WTC11 (cell line): ENCODE data around the gene SYNJ2. TPM values are rescaled to one million over a fixed set of nuclear protein-coding genes. Genes with fewer than 3 reads are reported as not detected.

Source experiments
- ATAC-seq: fragments of 200-7000 bp; cut with Tn5 transposase; 2 replicates; pipeline ENCODE4 v1.10.0; 2021; ENCODE audit warnings: mild to moderate bottlenecking, moderate library complexity
- CTCF ChIA-PET: fragments of 300-600 bp; sonication (Branson Sonifier 250); formaldehyde crosslinking; loops from one replicate; lab custom pipeline; 2021; ENCODE audit warnings: antibody characterized with exemption; lab: Charles Lee
- POLR2A ChIA-PET: fragments of 350-600 bp; sonication (Branson Sonifier 250); formaldehyde crosslinking; loops from one replicate; lab custom pipeline; 2021; ENCODE audit warnings: antibody characterized with exemption; lab: Charles Lee
- DNase-seq: peaks from one replicate; pipeline ENCODE4 v3.0.0; 2021; ENCODE audit warnings: low spot score
- H3K27ac Mint-ChIP-seq: 2 replicates; pipeline ENCODE4 v1.8.0; 2021; ENCODE audit warnings: mixed read lengths
- H3K27me3 Mint-ChIP-seq: 2 replicates; pipeline ENCODE4 v1.8.0; 2021; ENCODE audit warnings: low read depth, mild to moderate bottlenecking, moderate library complexity, mixed read lengths
- H3K36me3 Mint-ChIP-seq: 2 replicates; pipeline ENCODE4 v1.8.0; 2021; ENCODE audit warnings: mixed read lengths
- H3K4me1 Mint-ChIP-seq: 2 replicates; pipeline ENCODE4 v1.8.0; 2022; ENCODE audit warnings: mixed read lengths
- H3K4me3 Mint-ChIP-seq: 2 replicates; pipeline ENCODE4 v1.8.0; 2021; ENCODE audit warnings: mild to moderate bottlenecking, moderate library complexity, mixed read lengths
- H3K9me3 Mint-ChIP-seq: 2 replicates; pipeline ENCODE4 v1.8.0; 2021; ENCODE audit warnings: mixed read lengths
- CREB1 ChIP-seq: sonication (generic); formaldehyde crosslinking; IDR thresholded peaks from 2 replicates; pipeline ENCODE4 v1.8.0; 2023; ENCODE audit warnings: mild to moderate bottlenecking, missing genetic modification reagents
- CREM ChIP-seq: sonication (generic); formaldehyde crosslinking; IDR thresholded peaks from 2 replicates; pipeline ENCODE4 v1.8.1; 2022; ENCODE audit warnings: mild to moderate bottlenecking, missing genetic modification reagents, moderate library complexity
- EMX1 ChIP-seq: fragments of 250-450 bp; sonication (Bioruptor Pico); IDR thresholded peaks from 2 replicates; pipeline ENCODE4 v1.8.0; 2021; ENCODE audit warnings: mild to moderate bottlenecking
- ETV6 ChIP-seq: sonication (generic); formaldehyde crosslinking; IDR thresholded peaks from 2 replicates; pipeline ENCODE4 v1.8.1; 2022; ENCODE audit warnings: mild to moderate bottlenecking, missing genetic modification reagents
- FOXK1 ChIP-seq: sonication (generic); formaldehyde crosslinking; IDR thresholded peaks from 2 replicates; pipeline ENCODE4 v1.8.0; 2022; ENCODE audit warnings: mild to moderate bottlenecking, moderate library complexity, missing genetic modification reagents
- GTF2I ChIP-seq: fragments of 250-450 bp; sonication (Bioruptor Pico); conservative IDR thresholded peaks from 2 replicates; pipeline ENCODE4 v1.4.0; 2021; ENCODE audit warnings: mild to moderate bottlenecking
- HMGA2 ChIP-seq: fragments of 250-450 bp; sonication (Bioruptor Pico); IDR thresholded peaks from 2 replicates; pipeline ENCODE4 v1.4.0; 2021; ENCODE audit warnings: mild to moderate bottlenecking, moderate library complexity
- IRF2 ChIP-seq: sonication (generic); formaldehyde crosslinking; IDR thresholded peaks from 2 replicates; pipeline ENCODE4 v1.8.0; 2022; ENCODE audit warnings: low read depth, missing genetic modification reagents, borderline replicate concordance
- JAZF1 ChIP-seq: fragments of 250-450 bp; sonication (Bioruptor Pico); IDR thresholded peaks from 2 replicates; pipeline ENCODE4 v1.9.0; 2021; ENCODE audit warnings: moderate library complexity, mild to moderate bottlenecking, inconsistent platforms
- KAT7 ChIP-seq: sonication (generic); formaldehyde crosslinking; IDR thresholded peaks from 2 replicates; pipeline ENCODE4 v1.8.1; 2023; ENCODE audit warnings: missing genetic modification reagents, mild to moderate bottlenecking, borderline replicate concordance
- NFATC4 ChIP-seq: fragments of 250-450 bp; sonication (Bioruptor Pico); IDR thresholded peaks from 2 replicates; pipeline ENCODE4 v1.9.0; 2021; ENCODE audit warnings: mild to moderate bottlenecking
- NFYB ChIP-seq: sonication (generic); formaldehyde crosslinking; conservative IDR thresholded peaks from 2 replicates; pipeline ENCODE4 v1.8.0; 2022; ENCODE audit warnings: low read depth, missing genetic modification reagents
- NR1H2 ChIP-seq: sonication (generic); formaldehyde crosslinking; IDR thresholded peaks from 2 replicates; pipeline ENCODE4 v1.9.0; 2021; ENCODE audit warnings: mild to moderate bottlenecking, moderate library complexity, missing genetic modification reagents
- SMAD4 ChIP-seq: sonication (generic); formaldehyde crosslinking; IDR thresholded peaks from 2 replicates; pipeline ENCODE4 v1.8.0; 2022; ENCODE audit warnings: mild to moderate bottlenecking, missing genetic modification reagents
- SP1 ChIP-seq: sonication (generic); formaldehyde crosslinking; conservative IDR thresholded peaks from 2 replicates; pipeline ENCODE4 v1.8.1; 2022; ENCODE audit warnings: missing genetic modification reagents
- ZNF138 ChIP-seq: sonication (generic); formaldehyde crosslinking; conservative IDR thresholded peaks from 2 replicates; pipeline ENCODE4 v1.8.1; 2022; ENCODE audit warnings: mild to moderate bottlenecking, moderate library complexity, missing genetic modification reagents
- ZNF263 ChIP-seq: sonication (generic); formaldehyde crosslinking; IDR thresholded peaks from 2 replicates; pipeline ENCODE4 v1.8.1; 2022; ENCODE audit warnings: low read depth, mild to moderate bottlenecking, moderate library complexity, missing genetic modification reagents
- ZNF317 ChIP-seq: sonication (generic); formaldehyde crosslinking; IDR thresholded peaks from 2 replicates; pipeline ENCODE4 v1.8.1; 2023; ENCODE audit warnings: low read depth, mild to moderate bottlenecking, moderate library complexity, missing genetic modification reagents, borderline replicate concordance
- ZNF416 ChIP-seq: fragments of 250-450 bp; sonication (Bioruptor Pico); IDR thresholded peaks from 2 replicates; pipeline ENCODE4 v1.9.0; 2021; ENCODE audit warnings: mild to moderate bottlenecking, inconsistent platforms
- total RNA-seq: library from RNA; stranded (reverse); gene quantifications from 3 replicates; pipeline ENCODE4 v1.2.3, GENCODE V29; 2021
- TF ChIP-seq, protein P1 (sequence below): sonication (generic); formaldehyde crosslinking; IDR thresholded peaks from 2 replicates; pipeline ENCODE4 v1.8.1; 2022; ENCODE audit warnings: mild to moderate bottlenecking, missing genetic modification reagents, moderate library complexity, borderline replicate concordance
- TF ChIP-seq, protein P2 (sequence below): fragments of 250-450 bp; sonication (Bioruptor Pico); IDR thresholded peaks from 2 replicates; pipeline ENCODE4 v1.8.0; 2021; ENCODE audit warnings: mild to moderate bottlenecking
- TF ChIP-seq, protein P3 (sequence below): sonication (generic); formaldehyde crosslinking; IDR thresholded peaks from 2 replicates; pipeline ENCODE4 v1.8.1; 2023; ENCODE audit warnings: mild to moderate bottlenecking, moderate library complexity, missing genetic modification reagents
- TF ChIP-seq, protein P4 (sequence below): fragments of 250-450 bp; sonication (Bioruptor Pico); IDR thresholded peaks from 2 replicates; pipeline ENCODE4 v1.9.0; 2021; ENCODE audit warnings: moderate library complexity, mild to moderate bottlenecking, inconsistent platforms, borderline replicate concordance
- TF ChIP-seq, protein P5 (sequence below): fragments of 200-600 bp; IDR thresholded peaks from 2 replicates; pipeline ENCODE4 v1.8.0; 2022; ENCODE audit warnings: antibody characterized with exemption
- TF ChIP-seq, protein P6 (sequence below): sonication (generic); formaldehyde crosslinking; IDR thresholded peaks from 2 replicates; pipeline ENCODE4 v1.8.0; 2022; ENCODE audit warnings: mild to moderate bottlenecking, missing genetic modification reagents
- TF ChIP-seq, protein P7 (sequence below): sonication (generic); formaldehyde crosslinking; IDR thresholded peaks from 2 replicates; pipeline ENCODE4 v1.8.0; 2023; ENCODE audit warnings: missing genetic modification reagents, mild to moderate bottlenecking, borderline replicate concordance

The SYNJ2 gene
- total RNA-seq, 1 experiment from 2014 or later = 15.3 TPM

DNA sequence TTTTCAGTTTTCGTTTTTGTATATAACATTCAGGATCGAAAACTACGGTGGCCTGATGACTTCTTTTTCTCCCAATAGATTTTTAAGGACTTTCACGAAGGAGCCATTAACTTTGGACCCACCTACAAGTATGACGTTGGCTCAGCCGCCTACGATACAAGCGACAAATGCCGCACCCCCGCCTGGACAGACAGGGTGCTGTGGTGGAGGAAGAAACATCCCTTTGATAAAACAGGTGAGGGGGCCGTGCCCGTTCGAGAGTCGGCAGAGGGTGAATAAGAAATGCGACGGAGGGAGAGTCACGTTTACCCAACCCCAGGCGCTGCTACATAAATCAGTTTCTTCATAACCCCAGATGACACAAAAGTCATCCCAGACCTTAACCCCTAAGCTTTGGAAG, 94.9 kb downstream of the SYNJ2 start (continued):
- TF ChIP-seq, protein P1, sequence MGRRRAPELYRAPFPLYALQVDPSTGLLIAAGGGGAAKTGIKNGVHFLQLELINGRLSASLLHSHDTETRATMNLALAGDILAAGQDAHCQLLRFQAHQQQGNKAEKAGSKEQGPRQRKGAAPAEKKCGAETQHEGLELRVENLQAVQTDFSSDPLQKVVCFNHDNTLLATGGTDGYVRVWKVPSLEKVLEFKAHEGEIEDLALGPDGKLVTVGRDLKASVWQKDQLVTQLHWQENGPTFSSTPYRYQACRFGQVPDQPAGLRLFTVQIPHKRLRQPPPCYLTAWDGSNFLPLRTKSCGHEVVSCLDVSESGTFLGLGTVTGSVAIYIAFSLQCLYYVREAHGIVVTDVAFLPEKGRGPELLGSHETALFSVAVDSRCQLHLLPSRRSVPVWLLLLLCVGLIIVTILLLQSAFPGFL (CRISPR knock-in tag) = no peak
- no peak for TF ChIP-seq NFATC4 (CRISPR knock-in tag)
- TF ChIP-seq ZNF317 = no peak
- no peak for TF ChIP-seq HMGA2 (CRISPR knock-in tag)
- no peak for TF ChIP-seq NR1H2 (CRISPR knock-in tag)
- TF ChIP-seq JAZF1 (CRISPR knock-in tag) = no peak
- no peak for TF ChIP-seq ZNF138 (CRISPR knock-in tag)
- no peak for TF ChIP-seq ETV6 (CRISPR knock-in tag)
- no peak for TF ChIP-seq IRF2
- TF ChIP-seq, protein P2, sequence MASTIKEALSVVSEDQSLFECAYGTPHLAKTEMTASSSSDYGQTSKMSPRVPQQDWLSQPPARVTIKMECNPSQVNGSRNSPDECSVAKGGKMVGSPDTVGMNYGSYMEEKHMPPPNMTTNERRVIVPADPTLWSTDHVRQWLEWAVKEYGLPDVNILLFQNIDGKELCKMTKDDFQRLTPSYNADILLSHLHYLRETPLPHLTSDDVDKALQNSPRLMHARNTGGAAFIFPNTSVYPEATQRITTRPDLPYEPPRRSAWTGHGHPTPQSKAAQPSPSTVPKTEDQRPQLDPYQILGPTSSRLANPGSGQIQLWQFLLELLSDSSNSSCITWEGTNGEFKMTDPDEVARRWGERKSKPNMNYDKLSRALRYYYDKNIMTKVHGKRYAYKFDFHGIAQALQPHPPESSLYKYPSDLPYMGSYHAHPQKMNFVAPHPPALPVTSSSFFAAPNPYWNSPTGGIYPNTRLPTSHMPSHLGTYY (CRISPR knock-in tag) = no peak

DNA sequence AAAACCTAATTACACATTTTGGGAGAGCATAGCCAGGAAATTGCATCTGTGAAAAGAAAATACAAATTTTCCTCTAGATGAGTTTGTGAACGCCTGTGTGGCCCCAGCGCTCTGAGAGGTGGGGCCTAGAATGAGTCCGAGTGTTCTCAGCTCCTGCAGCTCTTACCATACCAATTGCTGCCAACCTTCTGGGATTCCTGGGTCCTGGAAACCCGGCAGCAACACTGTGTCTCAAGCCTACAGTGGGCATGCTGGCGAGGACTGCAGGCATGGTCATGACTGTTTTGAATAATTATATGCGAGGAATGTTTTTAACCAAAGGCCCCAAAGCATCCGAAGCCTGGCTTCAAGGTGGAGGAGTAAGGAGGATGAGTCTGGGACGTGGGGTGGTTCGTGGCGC, 96.0 kb downstream of the SYNJ2 start:
- ATAC-seq = no peak
- H3K27me3 Mint-ChIP-seq = no peaks in the 10 kb centered on the region
- H3K9me3 Mint-ChIP-seq = no peaks in the 10 kb centered on the region
- ChIA-PET CTCF (interaction anchor here (0.7 kb wide), 1 partner anchor 271 kb away, joined by 4 read pairs; no protein-coding TSS in a partner anchor), POLR2A (no interaction called here)
- H3K4me1 Mint-ChIP-seq = no peaks in the 10 kb centered on the region
- DNase-seq = no peak
- no peak overlapping the region for H3K27ac Mint-ChIP-seq
- H3K4me3 Mint-ChIP-seq = no peak overlapping the region
- peaks cover 27% of the 10 kb centered on the region for H3K36me3 Mint-ChIP-seq
- TF ChIP-seq KAT7 (CRISPR knock-in tag) (no peak), FOXK1 (CRISPR knock-in tag) (no peak), CREM (no peak), GTF2I (CRISPR knock-in tag) (no peak), SMAD4 (CRISPR knock-in tag) (no peak), HMGA2 (CRISPR knock-in tag) (no peak), EMX1 (no peak), CREB1 (CRISPR knock-in tag) (no peak), SP1 (CRISPR knock-in tag) (no peak), ZNF416 (CRISPR knock-in tag) (no peak), NR1H2 (CRISPR knock-in tag) (no peak), ZNF263 (CRISPR knock-in tag) (no peak), NFYB (CRISPR knock-in tag) (no peak)
- TF ChIP-seq, protein P3, sequence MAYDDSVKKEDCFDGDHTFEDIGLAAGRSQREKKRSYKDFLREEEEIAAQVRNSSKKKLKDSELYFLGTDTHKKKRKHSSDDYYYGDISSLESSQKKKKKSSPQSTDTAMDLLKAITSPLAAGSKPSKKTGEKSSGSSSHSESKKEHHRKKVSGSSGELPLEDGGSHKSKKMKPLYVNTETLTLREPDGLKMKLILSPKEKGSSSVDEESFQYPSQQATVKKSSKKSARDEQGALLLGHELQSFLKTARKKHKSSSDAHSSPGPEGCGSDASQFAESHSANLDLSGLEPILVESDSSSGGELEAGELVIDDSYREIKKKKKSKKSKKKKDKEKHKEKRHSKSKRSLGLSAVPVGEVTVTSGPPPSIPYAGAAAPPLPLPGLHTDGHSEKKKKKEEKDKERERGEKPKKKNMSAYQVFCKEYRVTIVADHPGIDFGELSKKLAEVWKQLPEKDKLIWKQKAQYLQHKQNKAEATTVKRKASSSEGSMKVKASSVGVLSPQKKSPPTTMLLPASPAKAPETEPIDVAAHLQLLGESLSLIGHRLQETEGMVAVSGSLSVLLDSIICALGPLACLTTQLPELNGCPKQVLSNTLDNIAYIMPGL (CRISPR knock-in tag) = no peak
- TF ChIP-seq, protein P4, sequence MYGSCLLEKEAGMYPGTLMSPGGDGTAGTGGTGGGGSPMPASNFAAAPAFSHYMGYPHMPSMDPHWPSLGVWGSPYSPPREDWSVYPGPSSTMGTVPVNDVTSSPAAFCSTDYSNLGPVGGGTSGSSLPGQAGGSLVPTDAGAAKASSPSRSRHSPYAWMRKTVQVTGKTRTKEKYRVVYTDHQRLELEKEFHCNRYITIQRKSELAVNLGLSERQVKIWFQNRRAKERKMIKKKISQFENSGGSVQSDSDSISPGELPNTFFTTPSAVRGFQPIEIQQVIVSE (CRISPR knock-in tag) = no peak
- TF ChIP-seq, protein P5, sequence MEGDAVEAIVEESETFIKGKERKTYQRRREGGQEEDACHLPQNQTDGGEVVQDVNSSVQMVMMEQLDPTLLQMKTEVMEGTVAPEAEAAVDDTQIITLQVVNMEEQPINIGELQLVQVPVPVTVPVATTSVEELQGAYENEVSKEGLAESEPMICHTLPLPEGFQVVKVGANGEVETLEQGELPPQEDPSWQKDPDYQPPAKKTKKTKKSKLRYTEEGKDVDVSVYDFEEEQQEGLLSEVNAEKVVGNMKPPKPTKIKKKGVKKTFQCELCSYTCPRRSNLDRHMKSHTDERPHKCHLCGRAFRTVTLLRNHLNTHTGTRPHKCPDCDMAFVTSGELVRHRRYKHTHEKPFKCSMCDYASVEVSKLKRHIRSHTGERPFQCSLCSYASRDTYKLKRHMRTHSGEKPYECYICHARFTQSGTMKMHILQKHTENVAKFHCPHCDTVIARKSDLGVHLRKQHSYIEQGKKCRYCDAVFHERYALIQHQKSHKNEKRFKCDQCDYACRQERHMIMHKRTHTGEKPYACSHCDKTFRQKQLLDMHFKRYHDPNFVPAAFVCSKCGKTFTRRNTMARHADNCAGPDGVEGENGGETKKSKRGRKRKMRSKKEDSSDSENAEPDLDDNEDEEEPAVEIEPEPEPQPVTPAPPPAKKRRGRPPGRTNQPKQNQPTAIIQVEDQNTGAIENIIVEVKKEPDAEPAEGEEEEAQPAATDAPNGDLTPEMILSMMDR = no peak
- TF ChIP-seq, protein P6, sequence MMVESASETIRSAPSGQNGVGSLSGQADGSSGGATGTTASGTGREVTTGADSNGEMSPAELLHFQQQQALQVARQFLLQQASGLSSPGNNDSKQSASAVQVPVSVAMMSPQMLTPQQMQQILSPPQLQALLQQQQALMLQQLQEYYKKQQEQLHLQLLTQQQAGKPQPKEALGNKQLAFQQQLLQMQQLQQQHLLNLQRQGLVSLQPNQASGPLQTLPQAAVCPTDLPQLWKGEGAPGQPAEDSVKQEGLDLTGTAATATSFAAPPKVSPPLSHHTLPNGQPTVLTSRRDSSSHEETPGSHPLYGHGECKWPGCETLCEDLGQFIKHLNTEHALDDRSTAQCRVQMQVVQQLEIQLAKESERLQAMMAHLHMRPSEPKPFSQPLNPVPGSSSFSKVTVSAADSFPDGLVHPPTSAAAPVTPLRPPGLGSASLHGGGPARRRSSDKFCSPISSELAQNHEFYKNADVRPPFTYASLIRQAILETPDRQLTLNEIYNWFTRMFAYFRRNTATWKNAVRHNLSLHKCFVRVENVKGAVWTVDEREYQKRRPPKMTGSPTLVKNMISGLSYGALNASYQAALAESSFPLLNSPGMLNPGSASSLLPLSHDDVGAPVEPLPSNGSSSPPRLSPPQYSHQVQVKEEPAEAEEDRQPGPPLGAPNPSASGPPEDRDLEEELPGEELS = no peak
- TF ChIP-seq, protein P7, sequence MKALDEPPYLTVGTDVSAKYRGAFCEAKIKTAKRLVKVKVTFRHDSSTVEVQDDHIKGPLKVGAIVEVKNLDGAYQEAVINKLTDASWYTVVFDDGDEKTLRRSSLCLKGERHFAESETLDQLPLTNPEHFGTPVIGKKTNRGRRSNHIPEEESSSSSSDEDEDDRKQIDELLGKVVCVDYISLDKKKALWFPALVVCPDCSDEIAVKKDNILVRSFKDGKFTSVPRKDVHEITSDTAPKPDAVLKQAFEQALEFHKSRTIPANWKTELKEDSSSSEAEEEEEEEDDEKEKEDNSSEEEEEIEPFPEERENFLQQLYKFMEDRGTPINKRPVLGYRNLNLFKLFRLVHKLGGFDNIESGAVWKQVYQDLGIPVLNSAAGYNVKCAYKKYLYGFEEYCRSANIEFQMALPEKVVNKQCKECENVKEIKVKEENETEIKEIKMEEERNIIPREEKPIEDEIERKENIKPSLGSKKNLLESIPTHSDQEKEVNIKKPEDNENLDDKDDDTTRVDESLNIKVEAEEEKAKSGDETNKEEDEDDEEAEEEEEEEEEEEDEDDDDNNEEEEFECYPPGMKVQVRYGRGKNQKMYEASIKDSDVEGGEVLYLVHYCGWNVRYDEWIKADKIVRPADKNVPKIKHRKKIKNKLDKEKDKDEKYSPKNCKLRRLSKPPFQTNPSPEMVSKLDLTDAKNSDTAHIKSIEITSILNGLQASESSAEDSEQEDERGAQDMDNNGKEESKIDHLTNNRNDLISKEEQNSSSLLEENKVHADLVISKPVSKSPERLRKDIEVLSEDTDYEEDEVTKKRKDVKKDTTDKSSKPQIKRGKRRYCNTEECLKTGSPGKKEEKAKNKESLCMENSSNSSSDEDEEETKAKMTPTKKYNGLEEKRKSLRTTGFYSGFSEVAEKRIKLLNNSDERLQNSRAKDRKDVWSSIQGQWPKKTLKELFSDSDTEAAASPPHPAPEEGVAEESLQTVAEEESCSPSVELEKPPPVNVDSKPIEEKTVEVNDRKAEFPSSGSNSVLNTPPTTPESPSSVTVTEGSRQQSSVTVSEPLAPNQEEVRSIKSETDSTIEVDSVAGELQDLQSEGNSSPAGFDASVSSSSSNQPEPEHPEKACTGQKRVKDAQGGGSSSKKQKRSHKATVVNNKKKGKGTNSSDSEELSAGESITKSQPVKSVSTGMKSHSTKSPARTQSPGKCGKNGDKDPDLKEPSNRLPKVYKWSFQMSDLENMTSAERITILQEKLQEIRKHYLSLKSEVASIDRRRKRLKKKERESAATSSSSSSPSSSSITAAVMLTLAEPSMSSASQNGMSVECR (CRISPR knock-in tag) = no peak
